SK-N-SH treated with all-trans-retinoic acid at 6 μM for 48 hours (cell line): ENCODE results near the gene PRDX4.

Experiments used
- ATAC-seq: fragments of 200-7000 bp; cut with Tn5 transposase; 3 replicates; pipeline ENCODE4 v1.9.1; 2020; ENCODE audit warnings: mild to moderate bottlenecking, moderate library complexity
- CREB5 ChIP-seq: fragments of 250-450 bp; sonication (Bioruptor Pico); IDR thresholded peaks from 2 replicates; pipeline ENCODE4 v1.5.1; 2020; ENCODE audit warnings: low read depth, mild to moderate bottlenecking, moderate library complexity
- CSDC2 ChIP-seq: fragments of 250-450 bp; sonication (Bioruptor Pico); IDR thresholded peaks from 2 replicates; pipeline ENCODE4 v1.5.0; 2020; ENCODE audit warnings: mild to moderate bottlenecking, moderate library complexity
- CSRNP3 ChIP-seq: fragments of 250-450 bp; sonication (Bioruptor Pico); IDR thresholded peaks from 2 replicates; pipeline ENCODE4 v1.5.1; 2021; ENCODE audit warnings: mild to moderate bottlenecking, moderate library complexity
- ESRRG ChIP-seq: fragments of 250-450 bp; sonication (Bioruptor Pico); IDR thresholded peaks from 2 replicates; pipeline ENCODE4 v1.6.1; 2021; ENCODE audit warnings: mild to moderate bottlenecking
- GLIS3 ChIP-seq: fragments of 250-450 bp; sonication (Bioruptor Pico); IDR thresholded peaks from 2 replicates; pipeline ENCODE4 v1.5.0; 2020; ENCODE audit warnings: mild to moderate bottlenecking, moderate library complexity
- ISL1 ChIP-seq: fragments of 250-450 bp; sonication (Bioruptor Pico); IDR thresholded peaks from 2 replicates; pipeline ENCODE4 v2.1.2; 2022; ENCODE audit warnings: mild to moderate bottlenecking, moderate library complexity
- OSR1 ChIP-seq: fragments of 250-450 bp; sonication (Bioruptor Pico); IDR thresholded peaks from 2 replicates; pipeline ENCODE4 v1.8.0; 2022; ENCODE audit warnings: moderate library complexity, mild to moderate bottlenecking, inconsistent platforms
- PATZ1 ChIP-seq: fragments of 250-450 bp; sonication (Bioruptor Pico); IDR thresholded peaks from 2 replicates; pipeline ENCODE4 v1.8.0; 2020; ENCODE audit warnings: mild to moderate bottlenecking, moderate library complexity, borderline replicate concordance
- POU6F1 ChIP-seq: fragments of 250-450 bp; sonication (Bioruptor Pico); IDR thresholded peaks from 2 replicates; pipeline ENCODE4 v1.8.0; 2021; ENCODE audit warnings: low read depth, mild to moderate bottlenecking, moderate library complexity, borderline replicate concordance
- PPARA ChIP-seq: fragments of 250-450 bp; sonication (Bioruptor Pico); IDR thresholded peaks from 2 replicates; pipeline ENCODE4 v1.5.0; 2020; ENCODE audit warnings: mild to moderate bottlenecking, borderline replicate concordance
- RARB ChIP-seq: fragments of 250-450 bp; sonication (Bioruptor Pico); IDR thresholded peaks from 2 replicates; pipeline ENCODE4 v1.8.0; 2021; ENCODE audit warnings: mild to moderate bottlenecking, moderate library complexity
- SNAI2 ChIP-seq: fragments of 250-450 bp; sonication (Bioruptor Pico); IDR thresholded peaks from 2 replicates; pipeline ENCODE4 v1.5.0; 2020; ENCODE audit warnings: mild to moderate bottlenecking, moderate library complexity
- TCF4 ChIP-seq: fragments of 250-450 bp; sonication (Bioruptor Pico); IDR thresholded peaks from 2 replicates; pipeline ENCODE4 v1.8.0; 2021; ENCODE audit warnings: mild to moderate bottlenecking, moderate library complexity, borderline replicate concordance
- TOX ChIP-seq: fragments of 250-450 bp; sonication (Bioruptor Pico); IDR thresholded peaks from 2 replicates; pipeline ENCODE4 v1.8.0; 2021; ENCODE audit warnings: mild to moderate bottlenecking, moderate library complexity, borderline replicate concordance
- ZC3H10 ChIP-seq: fragments of 250-450 bp; sonication (Bioruptor Pico); IDR thresholded peaks from 2 replicates; pipeline ENCODE4 v1.5.1; 2021; ENCODE audit warnings: mild to moderate bottlenecking, moderate library complexity
- ZFP3 ChIP-seq: fragments of 250-450 bp; sonication (Bioruptor Pico); IDR thresholded peaks from 2 replicates; pipeline ENCODE4 v1.5.0; 2020; ENCODE audit warnings: mild to moderate bottlenecking, moderate library complexity
- ZFP30 ChIP-seq: fragments of 450-650 bp; formaldehyde crosslinking; IDR thresholded peaks from 2 replicates; pipeline ENCODE4 v1.5.0; 2022; ENCODE audit warnings: mild to moderate bottlenecking, moderate library complexity
- ZNF565 ChIP-seq: fragments of 450-650 bp; formaldehyde crosslinking; conservative IDR thresholded peaks from 2 replicates; pipeline ENCODE4 v1.5.0; 2020; ENCODE audit warnings: low read depth, mild to moderate bottlenecking, moderate library complexity
- ZNF8 ChIP-seq: fragments of 450-650 bp; formaldehyde crosslinking; IDR thresholded peaks from 2 replicates; pipeline ENCODE4 v1.5.0; 2020; ENCODE audit warnings: mild to moderate bottlenecking, moderate library complexity

The PRDX4 gene

GRCh38 chrX:23660766-23661132 is 6.5 kb upstream of the PRDX4 start:
- TF ChIP-seq PPARA (CRISPR knock-in tag) = no peak
- TF ChIP-seq ZFP3 = no peak
- TF ChIP-seq TCF4 (CRISPR knock-in tag) = no peak
- no peak for TF ChIP-seq CSDC2
- TF ChIP-seq CSRNP3 = no peak
- TF ChIP-seq POU6F1 (CRISPR knock-in tag) = no peak
- no peak for TF ChIP-seq ZNF565 (CRISPR knock-in tag)
- TF ChIP-seq CREB5 (CRISPR knock-in tag) = no peak
- TF ChIP-seq ISL1 = no peak
- TF ChIP-seq OSR1 (CRISPR knock-in tag) = no peak
- no peak for TF ChIP-seq TOX (CRISPR knock-in tag)
- TF ChIP-seq ZNF8 (CRISPR knock-in tag) = no peak
- TF ChIP-seq SNAI2 = no peak
- no peak for TF ChIP-seq RARB (CRISPR knock-in tag)
- no peak for TF ChIP-seq ZFP30
- TF ChIP-seq ZC3H10 (CRISPR knock-in tag) = no peak
- no peak for ATAC-seq

GRCh38 chrX:23661671-23662070 is 5.6 kb upstream of the PRDX4 start:
- TF ChIP-seq PATZ1 (CRISPR knock-in tag) = no peak
- no peak for TF ChIP-seq CREB5 (CRISPR knock-in tag)
- TF ChIP-seq ISL1 = no peak
- no peak for TF ChIP-seq ZC3H10 (CRISPR knock-in tag)
- TF ChIP-seq ESRRG (CRISPR knock-in tag) = no peak
- no peak for TF ChIP-seq ZFP30
- TF ChIP-seq SNAI2 = no peak
- TF ChIP-seq ZNF8 (CRISPR knock-in tag) = no peak
- TF ChIP-seq GLIS3 = no peak
- TF ChIP-seq POU6F1 (CRISPR knock-in tag) = no peak
- no peak for ATAC-seq

- TF ChIP-seq PPARA (CRISPR knock-in tag) (no peak), CSDC2 (no peak), ZFP30 (no peak), TOX (CRISPR knock-in tag) (no peak), ZNF8 (CRISPR knock-in tag) (no peak)
- ATAC-seq = no peak
Measured at GRCh38 chrX:23662187-23662586, 5.1 kb upstream of the PRDX4 start.

GRCh38 chrX:23662853-23663252 is 4.4 kb upstream of the PRDX4 start:
- no peak for TF ChIP-seq RARB (CRISPR knock-in tag)
- no peak for TF ChIP-seq TCF4 (CRISPR knock-in tag)
- TF ChIP-seq CSDC2 = no peak
- no peak for ATAC-seq
